Astrocyte of the spinal cord (primary cell): ENCODE results near the gene GRK5.

Source experiments
- DNase-seq: peaks from one replicate; pipeline ENCODE4 v3.0.0; 2011; ENCODE audit warnings: low read depth, low spot score
- H3K4me3 ChIP-seq: 2 replicates; pipeline ENCODE4 v1.5.1; 2011; ENCODE audit warnings: low read depth, mild to moderate bottlenecking, low read length, moderate library complexity
- CTCF ChIP-seq: IDR thresholded peaks from 2 replicates; pipeline ENCODE4 v1.5.1; 2012; ENCODE audit warnings: low read depth, mild to moderate bottlenecking, low read length, inconsistent platforms
- in situ Hi-C: cut with HindIII; loops from 2 replicates; pipeline ENCODE4 v1.10.0; 2017; ENCODE audit warnings: low sequenced_read_pairs

GRK5 gene

GRCh38 chr10:119315128-119316001 is 108.0 kb downstream of the GRK5 start:
- in situ Hi-C loops: no loop called here
- H3K4me3 ChIP-seq: no peak overlapping the region
- TF ChIP-seq CTCF: no peak
- DNase-seq: peak; percentile 97

GRCh38 chr10:119316002-119316358 is 108.6 kb downstream of the GRK5 start:
- H3K4me3 ChIP-seq: no peak overlapping the region
- no peak for TF ChIP-seq CTCF
- in situ Hi-C loops: no loop called here
- no peak for DNase-seq

- in situ Hi-C loops: no loop called here
- TF ChIP-seq CTCF: no peak
- DNase-seq: peak; percentile 86
- H3K4me3 ChIP-seq: no peak overlapping the region
Measured at GRCh38 chr10:119316729-119317097, 109.3 kb downstream of the GRK5 start.

GRCh38 chr10:119318411-119319160 is 111.2 kb downstream of the GRK5 start:
- no peak for TF ChIP-seq CTCF
- H3K4me3 ChIP-seq: no peak overlapping the region
- in situ Hi-C loops: no loop called here
- DNase-seq: no peak

- no peak overlapping the region for H3K4me3 ChIP-seq
- DNase-seq: no peak
- in situ Hi-C loops: no loop called here
- no peak for TF ChIP-seq CTCF
Measured at GRCh38 chr10:119319161-119319919, 112.0 kb downstream of the GRK5 start.

- in situ Hi-C loops: no loop called here
- no peak for TF ChIP-seq CTCF
Measured at GRCh38 chr10:119319920-119320258, 112.5 kb downstream of the GRK5 start.

More at GRCh38 chr10:119319920-119320258, 112.5 kb downstream of the GRK5 start:
- DNase-seq: no peak
- H3K4me3 ChIP-seq: no peak overlapping the region
